ENCODE data around the gene SVBP.

GRCh38 chr1:42786097-42786496 lies 31.1 kb downstream of the SVBP start:
- TF ChIP-seq CTCF (optimal IDR thresholded peaks at IDR 0.05 in 1 of 3, IDR thresholded peaks at IDR 0.05 in 1 of 3, conservative IDR thresholded peaks at IDR 0.05 in 1 of 3; ENCODE audit: extremely low read depth in 1 of 3, insufficient read depth in 2 of 3, low read length in 3 of 3) (no peak), EZH2 (IDR thresholded peaks at IDR 0.05; ENCODE audit: low read length) (no peak)
